CD4-positive, alpha-beta memory T cell (primary cell): ENCODE measurements around the gene DOCK3. TPM values are rescaled to one million over a fixed set of nuclear protein-coding genes. Genes with fewer than 3 reads are reported as not detected.
"Not testable (repeated sequence)": the region's sequence is repeated elsewhere in the genome, so short reads cannot be mapped to it uniquely, and the experiment has no call there.

ENCODE experiments used
- CTCF ChIA-PET: fragments of 350-600 bp; sonication (Branson Sonifier 250); formaldehyde crosslinking; loops from one replicate; lab custom pipeline; 2021; ENCODE audit warnings: inconsistent platforms; ENCODE audit not compliant: partially characterized antibody; lab: Charles Lee
- POLR2A ChIA-PET: fragments of 350-600 bp; sonication (Branson Sonifier 250); formaldehyde crosslinking; loops from one replicate; lab custom pipeline; 2021; ENCODE audit not compliant: partially characterized antibody; lab: Charles Lee
- DNase-seq, 5 donors: peaks; one replicate each; pipeline versions ENCODE4 v3.0.0 to v3.0.0-alpha.2; 2020 to 2022; ENCODE audit warnings: mixed read lengths in 1 of 5
- H3K27ac ChIP-seq: one replicate; pipeline ENCODE4 v1.7.0; 2013; ENCODE audit warnings: low read depth, low read length
- H3K27me3 ChIP-seq: 2 replicates; pipeline ENCODE4 v1.7.0; 2013; ENCODE audit warnings: mild to moderate bottlenecking, low read length, moderate library complexity; ENCODE audit not compliant: insufficient read depth
- H3K36me3 ChIP-seq: 2 replicates; pipeline ENCODE4 v1.7.0; 2013; ENCODE audit warnings: mild to moderate bottlenecking, low read length, moderate library complexity; ENCODE audit not compliant: insufficient read depth
- H3K4me1 ChIP-seq: 2 replicates; pipeline ENCODE4 v1.7.0; 2013; ENCODE audit warnings: mild to moderate bottlenecking, low read length, moderate library complexity; ENCODE audit not compliant: insufficient read depth
- H3K4me3 ChIP-seq, 2 donors: one replicate each; pipeline ENCODE4 v1.7.0; 2013; ENCODE audit warnings: low read length in 2 of 2, mild to moderate bottlenecking in 1 of 2
- H3K9me3 ChIP-seq, 2 donors: one replicate each; pipeline ENCODE4 v1.7.0; 2013; ENCODE audit warnings: low read length in 2 of 2, control low read depth in 1 of 2; ENCODE audit not compliant: control insufficient read depth in 1 of 2
- H3K27ac Mint-ChIP-seq, 7 donors: one replicate each; pipeline ENCODE4 v1.8.0; 2020 to 2021; ENCODE audit warnings: mixed read lengths in 7 of 7, mild to moderate bottlenecking in 6 of 7, inconsistent platforms in 3 of 7, moderate library complexity in 3 of 7
- H3K27me3 Mint-ChIP-seq, 2 donors: one replicate each; pipeline ENCODE4 v1.8.0; 2020 to 2021; ENCODE audit warnings: mixed read lengths in 2 of 2
- H3K36me3 Mint-ChIP-seq, 2 donors: one replicate each; pipeline ENCODE4 v1.8.0; 2020 to 2021; ENCODE audit warnings: mixed read lengths in 2 of 2, inconsistent platforms in 1 of 2, mild to moderate bottlenecking in 1 of 2
- H3K4me1 Mint-ChIP-seq, 4 donors: one replicate each; pipeline ENCODE4 v1.8.0; 2020 to 2021; ENCODE audit warnings: mixed read lengths in 4 of 4, mild to moderate bottlenecking in 1 of 4
- H3K4me3 Mint-ChIP-seq, 8 donors: one replicate each; pipeline ENCODE4 v1.8.0; 2020 to 2021; ENCODE audit warnings: mixed read lengths in 8 of 8, mild to moderate bottlenecking in 7 of 8, moderate library complexity in 6 of 8, inconsistent platforms in 3 of 8
- H3K9me3 Mint-ChIP-seq, 8 donors: one replicate each; pipeline ENCODE4 v1.8.0; 2020 to 2021; ENCODE audit warnings: mixed read lengths in 8 of 8, mild to moderate bottlenecking in 5 of 8, inconsistent platforms in 3 of 8, moderate library complexity in 1 of 8
- intact Hi-C: fragments of 100-400 bp; cut with micrococcal nuclease; formaldehyde crosslinking; loops from one replicate; pipeline ENCODE4 v1.15.1; 2023
- polyA plus RNA-seq, 2 donors: library from polyadenylated mRNA; unstranded; fragments of 300-500 nt; fragmentation: Illumina TruSeq; gene quantifications; one replicate each; pipeline ENCODE4 v1.2.3, GENCODE V29; 2021
- total RNA-seq, 2 experiments: library from RNA; stranded (reverse); gene quantifications; one replicate each; pipeline ENCODE4 v1.2.3, GENCODE V29; 2021

Gene DOCK3
- total and polyA plus RNA-seq, 4 experiments from 2014 or later = 0.04 to 2.6 (median 1.3) TPM

GRCh38 chr3:51145811-51146585, 471.3 kb downstream of the DOCK3 start:
- Mint-ChIP-seq H3K4me3 (no peak overlapping the region), H3K27ac (no peak overlapping the region), H3K9me3 (peaks cover 0 to 11% (median 0%) of the 10 kb centered on the region in 8 donors), H3K27me3 (peaks cover 0 to 5% of the 10 kb centered on the region in 2 donors), H3K4me1 (peaks cover 10 to 12% (median 11%) of the 10 kb centered on the region in 4 donors), H3K36me3 (peaks cover 0 to 1% of the 10 kb centered on the region in 2 donors)
- DNase-seq = no peak
- Histone ChIP-seq H3K4me1 (peaks cover 9% of the 10 kb centered on the region), H3K27me3 (no peaks in the 10 kb centered on the region), H3K27ac (no peak overlapping the region), H3K4me3 (no peak overlapping the region), H3K36me3 (no peaks in the 10 kb centered on the region), H3K9me3 (no peaks in the 10 kb centered on the region)
- intact Hi-C loops = no loop called here
- CTCF ChIA-PET = no interaction called here
- POLR2A ChIA-PET = no interaction called here

GRCh38 chr3:51146781-51147180, 472.1 kb downstream of the DOCK3 start:
- Histone ChIP-seq H3K36me3 (no peaks in the 10 kb centered on the region), H3K4me1 (peaks cover 4% of the 10 kb centered on the region), H3K4me3 (no peak overlapping the region), H3K9me3 (no peaks in the 10 kb centered on the region), H3K27me3 (no peaks in the 10 kb centered on the region), H3K27ac (no peak overlapping the region)
- CTCF ChIA-PET = no interaction called here
- DNase-seq = no peak
- H3K27ac Mint-ChIP-seq = no peak overlapping the region
- H3K9me3 Mint-ChIP-seq = peaks cover 0 to 13% (median 0%) of the 10 kb centered on the region in 8 donors
- peaks cover 0 to 4% of the 10 kb centered on the region in 2 donors for H3K36me3 Mint-ChIP-seq
- peaks cover 0 to 5% of the 10 kb centered on the region in 2 donors for H3K27me3 Mint-ChIP-seq
- intact Hi-C loops = no loop called here
- POLR2A ChIA-PET = interaction anchor here (0.6 kb wide), 1 partner anchor 605 kb away, joined by 4 read pairs; no protein-coding TSS in a partner anchor
- no peak overlapping the region for H3K4me3 Mint-ChIP-seq
- peaks cover 6 to 7% (median 7%) of the 10 kb centered on the region in 4 donors for H3K4me1 Mint-ChIP-seq

GRCh38 chr3:51156147-51156546, 481.4 kb downstream of the DOCK3 start:
- intact Hi-C loops = no loop called here
- H3K4me3 Mint-ChIP-seq = no peak overlapping the region
- H3K9me3 Mint-ChIP-seq = peaks cover 0 to 3% (median 0%) of the 10 kb centered on the region in 8 donors
- peaks cover 0 to under 1% of the 10 kb centered on the region in 2 donors for H3K36me3 Mint-ChIP-seq
- DNase-seq = no peak
- no peaks in the 10 kb centered on the region for H3K27me3 ChIP-seq
- no peaks in the 10 kb centered on the region for H3K4me1 ChIP-seq
- H3K27ac ChIP-seq = no peak overlapping the region
- H3K4me1 Mint-ChIP-seq = no peaks in the 10 kb centered on the region
- H3K27ac Mint-ChIP-seq = no peak overlapping the region
- CTCF ChIA-PET = no interaction called here
- H3K9me3 ChIP-seq = no peaks in the 10 kb centered on the region
- H3K27me3 Mint-ChIP-seq = no peaks in the 10 kb centered on the region
- H3K36me3 ChIP-seq = no peaks in the 10 kb centered on the region
- POLR2A ChIA-PET = no interaction called here
- H3K4me3 ChIP-seq = no peak overlapping the region

GRCh38 chr3:51163051-51163450, 488.3 kb downstream of the DOCK3 start:
- intact Hi-C loops = no loop called here
- CTCF ChIA-PET = no interaction called here
- POLR2A ChIA-PET = interaction anchor here (0.6 kb wide), 1 partner anchor 111 kb away, joined by 3 read pairs; no protein-coding TSS in a partner anchor
- H3K27ac ChIP-seq = no peak overlapping the region
- no peaks in the 10 kb centered on the region for H3K36me3 ChIP-seq
- H3K9me3 ChIP-seq = no peaks in the 10 kb centered on the region
- H3K4me3 Mint-ChIP-seq = no peak overlapping the region
- peaks cover 0 to under 1% (median 0%) of the 10 kb centered on the region in 8 donors for H3K9me3 Mint-ChIP-seq
- no peaks in the 10 kb centered on the region for H3K4me1 Mint-ChIP-seq
- no peak overlapping the region for H3K27ac Mint-ChIP-seq
- H3K4me1 ChIP-seq = no peaks in the 10 kb centered on the region
- no peak for DNase-seq
- H3K27me3 ChIP-seq = no peaks in the 10 kb centered on the region
- H3K4me3 ChIP-seq = no peak overlapping the region
- H3K27me3 Mint-ChIP-seq = no peaks in the 10 kb centered on the region
- no peaks in the 10 kb centered on the region for H3K36me3 Mint-ChIP-seq

- H3K36me3 ChIP-seq = no peaks in the 10 kb centered on the region
- no peak for DNase-seq
- peaks cover 0 to 5% of the 10 kb centered on the region in 2 donors for H3K9me3 ChIP-seq
- H3K27ac Mint-ChIP-seq = no peak overlapping the region
- H3K4me1 ChIP-seq = no peaks in the 10 kb centered on the region
- H3K9me3 Mint-ChIP-seq = peaks cover 5 to 54% (median 35%) of the 10 kb centered on the region in 8 donors
- peaks cover 12 to 16% of the 10 kb centered on the region in 2 donors for H3K36me3 Mint-ChIP-seq
- no peak overlapping the region for H3K4me3 ChIP-seq
- CTCF ChIA-PET = no interaction called here
- POLR2A ChIA-PET = no interaction called here
- no peaks in the 10 kb centered on the region for H3K27me3 ChIP-seq
- H3K4me3 Mint-ChIP-seq = no peak overlapping the region
- no peaks in the 10 kb centered on the region for H3K27me3 Mint-ChIP-seq
- H3K27ac ChIP-seq = no peak overlapping the region
- no peaks in the 10 kb centered on the region for H3K4me1 Mint-ChIP-seq
- intact Hi-C loops = no loop called here
Measured at GRCh38 chr3:51173518-51174271, 499.0 kb downstream of the DOCK3 start.

GRCh38 chr3:51176923-51177322, 502.2 kb downstream of the DOCK3 start:
- ChIA-PET CTCF (no interaction called here), POLR2A (no interaction called here)
- Mint-ChIP-seq H3K36me3 (peaks cover 8 to 12% of the 10 kb centered on the region in 2 donors), H3K4me3 (no peak overlapping the region), H3K27ac (no peak overlapping the region), H3K27me3 (no peaks in the 10 kb centered on the region), H3K4me1 (no peaks in the 10 kb centered on the region), H3K9me3 (peaks cover 2 to 40% (median 23%) of the 10 kb centered on the region in 8 donors)
- Histone ChIP-seq H3K36me3 (no peaks in the 10 kb centered on the region), H3K4me1 (no peaks in the 10 kb centered on the region), H3K4me3 (no peak overlapping the region), H3K27ac (no peak overlapping the region), H3K9me3 (peaks cover 0 to 5% of the 10 kb centered on the region in 2 donors), H3K27me3 (no peaks in the 10 kb centered on the region)
- no peak for DNase-seq
- intact Hi-C loops = no loop called here

- CTCF ChIA-PET, DNase-seq, H3K36me3 ChIP-seq, H3K4me3 ChIP-seq, H3K9me3 ChIP-seq, H3K4me1 Mint-ChIP-seq, intact Hi-C loops, H3K27ac Mint-ChIP-seq, H3K4me1 ChIP-seq, H3K4me3 Mint-ChIP-seq, H3K27me3 Mint-ChIP-seq, H3K36me3 Mint-ChIP-seq, H3K27ac ChIP-seq, POLR2A ChIA-PET, H3K27me3 ChIP-seq: not testable (repeated sequence)
- H3K9me3 Mint-ChIP-seq = peaks cover 0 to 13% (median 7%) of the 10 kb centered on the region in 8 donors
Measured at GRCh38 chr3:51186446-51186845, 511.7 kb downstream of the DOCK3 start.
